ENCODE results near the gene ANKMY1. TPM values are rescaled to one million over a fixed set of nuclear protein-coding genes. Genes with fewer than 3 reads are reported as not detected.

ANKMY1 gene
- total RNA-seq, 6 experiments from 2014 or later: 6.6 to 11.0 (median 9.0) TPM

DNA sequence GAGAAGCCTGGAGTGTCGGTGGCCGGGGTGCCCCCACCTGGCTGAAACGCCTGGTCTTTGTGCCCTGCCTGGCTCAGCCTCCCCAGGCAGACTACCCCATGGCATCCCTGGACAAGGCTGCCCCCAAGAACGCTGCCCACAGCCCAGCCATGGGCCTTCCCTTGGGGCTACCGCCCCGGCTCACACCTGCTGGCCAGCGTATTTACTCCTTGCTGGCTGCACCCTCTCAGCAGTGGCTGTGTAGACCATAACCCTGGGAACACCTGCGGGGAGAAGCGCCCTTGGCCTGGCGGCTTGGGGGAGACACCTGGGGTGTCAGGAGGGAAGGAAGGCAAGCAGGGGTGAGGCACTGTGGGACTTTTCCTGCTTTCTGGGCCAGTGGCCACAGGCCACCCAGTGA lies 46.1 kb upstream of the ANKMY1 start:
- Histone ChIP-seq H3K4me1 (peaks cover 0 to 9% (median 3%) of the 10 kb centered on the region in 4 donors), H3K9me3 (no peaks in the 10 kb centered on the region), H3K36me3 (peaks cover 0 to under 1% (median 0%) of the 10 kb centered on the region in 4 donors), H3K27me3 (no peaks in the 10 kb centered on the region), H3K4me3 (no peak overlapping the region), H3K27ac (no peak overlapping the region)
- DNase-seq (peak in 2 of 3 donors; percentile 45 to 47), ATAC-seq (peak in 1 of 4 donors; percentile 4)
- no peak for TF ChIP-seq CTCF (IDR thresholded peaks at IDR 0.05)
- no peak for TF ChIP-seq POLR2A (IDR thresholded peaks at IDR 0.05)
- WGBS (ENCODE audit: insufficient coverage, low coverage, low lambda C conversion rate, missing lambda C conversion rate): 94% methylated on average over 6 of the region's 10 CpGs
- intact Hi-C loops (cut with DNase I): no loop called here

DNA sequence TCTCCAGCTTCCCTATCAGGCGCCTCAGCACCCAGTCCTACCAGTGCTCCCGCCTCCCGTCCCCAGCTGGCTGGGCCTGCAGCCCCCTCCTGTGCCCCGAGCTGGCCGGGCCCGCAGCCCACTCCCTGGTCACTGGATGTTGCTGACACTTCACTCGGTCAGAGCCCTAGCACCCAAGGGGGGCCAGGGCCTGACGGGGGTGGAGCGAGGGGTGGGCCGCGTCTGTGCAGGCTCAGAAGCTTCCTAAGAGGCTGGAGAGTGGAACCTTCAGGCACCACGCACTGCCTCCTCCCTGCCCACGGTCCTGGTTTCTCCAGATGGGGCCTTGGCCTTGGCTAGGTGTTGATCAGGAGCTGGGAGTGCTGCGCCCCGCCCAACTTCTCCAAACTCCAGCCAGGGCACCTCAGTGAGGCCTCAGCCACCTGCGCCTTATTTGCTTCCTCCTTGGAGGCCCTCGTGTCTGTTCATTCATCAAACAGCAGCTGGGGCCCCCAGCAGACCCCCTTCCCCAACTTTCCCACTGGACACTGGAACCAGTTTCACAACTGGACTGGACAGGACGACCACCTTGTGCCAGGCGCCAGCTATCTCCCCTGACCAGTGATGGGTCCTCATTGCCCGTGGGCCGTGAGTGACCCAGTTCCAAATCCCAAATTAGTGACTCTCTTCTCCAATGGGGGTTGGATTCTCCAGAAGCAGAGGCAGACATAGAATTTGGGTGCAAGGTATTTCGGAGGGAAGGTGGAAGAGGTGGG lies 45.5 kb upstream of the ANKMY1 start:
- intact Hi-C loops (cut with DNase I): no loop called here
- Histone ChIP-seq H3K9me3 (no peaks in the 10 kb centered on the region), H3K27ac (no peak overlapping the region), H3K27me3 (no peaks in the 10 kb centered on the region), H3K36me3 (peaks cover 0 to 6% (median 0%) of the 10 kb centered on the region in 4 donors), H3K4me1 (peaks cover 0 to 9% (median 3%) of the 10 kb centered on the region in 4 donors), H3K4me3 (no peak overlapping the region)
- WGBS (ENCODE audit: insufficient coverage, low coverage, low lambda C conversion rate, missing lambda C conversion rate): 85% methylated on average over 6 of the region's 22 CpGs
- peak in 2 of 3 donors; percentile 42 to 43 for DNase-seq
- TF ChIP-seq CTCF (IDR thresholded peaks at IDR 0.05) (no peak), POLR2A (IDR thresholded peaks at IDR 0.05) (no peak)
- no peak for ATAC-seq

DNA sequence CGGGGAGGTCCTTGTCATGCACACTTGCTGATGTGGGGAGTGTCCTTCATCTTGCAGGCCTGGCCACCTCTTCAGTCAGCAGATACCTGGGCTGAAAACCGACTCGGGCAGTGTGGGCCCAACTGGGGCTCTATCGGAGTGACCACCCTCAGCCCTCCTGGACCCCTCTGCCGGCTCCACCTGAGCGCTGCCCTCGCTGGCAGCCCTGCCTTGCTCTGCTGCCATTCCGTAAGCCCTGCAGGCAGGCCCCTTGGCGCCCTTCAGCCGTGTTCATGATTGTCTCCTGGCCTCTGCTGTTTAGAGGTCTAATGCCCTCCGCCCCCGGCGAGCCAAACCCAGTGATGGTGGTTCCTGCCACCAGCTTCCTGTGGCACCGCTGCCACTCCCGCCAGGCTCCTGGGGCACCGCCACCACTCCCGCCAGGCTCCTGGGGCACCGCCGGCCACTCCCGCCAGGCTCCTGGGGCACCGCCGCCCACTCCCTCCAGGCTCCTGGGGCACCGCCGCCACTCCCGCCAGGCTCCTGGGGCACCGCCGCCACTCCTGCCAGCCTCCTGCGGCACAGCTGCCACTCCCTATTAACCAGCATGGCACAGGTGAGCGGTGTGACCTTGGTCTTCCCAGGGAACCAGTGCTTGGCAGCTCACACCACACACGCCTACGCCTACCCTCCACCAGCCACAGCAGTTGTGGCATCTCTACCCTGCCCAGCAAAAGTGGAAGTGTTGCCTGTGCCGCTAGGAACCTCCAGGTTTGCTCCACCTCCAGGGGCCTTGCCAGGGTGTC lies 44.7 kb upstream of the ANKMY1 start:
- TF ChIP-seq CTCF (IDR thresholded peaks at IDR 0.05) (no peak), POLR2A (IDR thresholded peaks at IDR 0.05) (no peak)
- 89% methylated on average over 5 of the region's 32 CpGs for WGBS (ENCODE audit: insufficient coverage, low coverage, low lambda C conversion rate, missing lambda C conversion rate)
- H3K27ac ChIP-seq: no peak overlapping the region
- H3K4me3 ChIP-seq: no peak overlapping the region
- intact Hi-C loops (cut with DNase I): no loop called here
- no peak for ATAC-seq
- no peaks in the 10 kb centered on the region for H3K27me3 ChIP-seq
- H3K9me3 ChIP-seq: no peaks in the 10 kb centered on the region
- peaks cover 0 to 6% (median 0%) of the 10 kb centered on the region in 4 donors for H3K36me3 ChIP-seq
- peak in 2 of 3 donors; percentile 44 to 45 for DNase-seq
- peaks cover 0 to 9% (median 3%) of the 10 kb centered on the region in 4 donors for H3K4me1 ChIP-seq

GRCh38 chr2:240601831-240602160 lies 44.0 kb upstream of the ANKMY1 start:
- DNase-seq: peak in 2 of 3 donors; percentile 37 to 44
- Histone ChIP-seq H3K27ac (no peak overlapping the region), H3K9me3 (no peaks in the 10 kb centered on the region), H3K27me3 (no peaks in the 10 kb centered on the region), H3K4me3 (no peak overlapping the region), H3K36me3 (peaks cover 0 to 6% (median 0%) of the 10 kb centered on the region in 4 donors), H3K4me1 (peaks cover 0 to 9% (median 3%) of the 10 kb centered on the region in 4 donors)
- no peak for TF ChIP-seq POLR2A (IDR thresholded peaks at IDR 0.05)
- TF ChIP-seq CTCF (IDR thresholded peaks at IDR 0.05): no peak
- ATAC-seq: no peak
- intact Hi-C loops (cut with DNase I): no loop called here
- no CpG with 5 or more reads among the region's 11 CpGs for WGBS (ENCODE audit: insufficient coverage, low coverage, low lambda C conversion rate, missing lambda C conversion rate)
